RPMI8226 (cell line): ENCODE measurements around the gene OTUB2.

Source experiments
- DNase-seq: peaks from one replicate; pipeline ENCODE4 v3.0.0-alpha.2; 2015

OTUB2 gene

DNA sequence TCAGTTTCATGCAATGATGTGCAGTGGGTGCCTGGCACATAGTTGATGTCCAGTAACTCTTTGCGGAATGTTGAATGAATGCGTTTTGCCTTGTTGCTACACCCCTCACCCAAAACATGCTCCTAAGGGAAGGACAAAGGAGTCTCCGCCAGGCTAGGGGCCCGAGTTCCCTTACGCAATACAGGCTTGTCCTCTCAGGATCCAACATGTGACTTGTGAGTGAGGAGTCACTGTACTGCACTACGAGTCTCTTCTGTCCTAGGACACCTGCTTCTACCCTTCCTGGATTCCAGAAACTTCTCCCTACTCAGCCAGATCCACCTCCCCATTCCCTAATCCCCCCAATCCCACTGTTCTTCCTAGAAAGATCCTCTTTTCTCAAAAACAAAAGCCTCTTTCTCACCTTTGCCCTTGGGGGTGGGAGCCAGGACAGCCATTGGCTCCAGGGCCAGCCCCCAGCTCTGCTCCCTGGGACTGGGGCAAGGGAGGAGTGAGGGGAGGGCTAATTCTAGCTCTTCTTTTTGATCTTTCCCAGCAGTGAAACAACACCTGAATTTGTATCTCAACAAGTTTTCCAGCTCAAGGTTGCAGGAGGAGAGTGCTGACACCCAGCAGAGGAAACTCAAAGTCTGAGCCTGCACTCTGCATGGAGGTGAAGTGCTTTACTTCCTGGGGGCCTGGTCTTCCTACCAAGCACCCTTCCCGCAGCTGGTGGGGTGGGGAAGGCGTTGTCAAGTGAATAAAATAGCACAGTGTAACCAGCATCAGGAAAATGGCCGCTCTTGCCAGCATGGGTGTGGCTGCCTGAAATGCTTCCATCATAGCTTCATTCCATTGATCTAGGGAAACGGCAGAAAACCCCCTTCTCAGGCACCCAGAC, 3.4 kb upstream of the OTUB2 start:
- DNase-seq: no peak

DNA sequence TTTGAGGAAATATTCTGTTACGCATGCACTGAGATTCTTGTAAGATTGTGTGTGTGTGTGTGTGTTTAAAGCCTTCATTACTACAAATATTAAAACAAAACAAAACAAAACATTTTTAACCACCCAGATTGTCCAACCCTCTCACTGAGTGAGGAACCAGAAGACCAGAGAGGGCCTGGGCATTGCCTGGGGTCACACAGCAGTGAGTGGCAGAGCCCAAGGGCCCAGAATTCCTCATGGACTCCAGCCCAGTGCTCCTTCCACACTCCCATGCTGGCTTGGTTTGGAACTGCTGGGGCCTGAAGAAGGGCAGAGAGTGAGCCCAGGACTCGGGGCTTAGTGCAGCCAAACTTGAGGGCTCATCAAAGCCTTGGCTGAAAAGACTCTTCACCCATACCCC, 1.6 kb upstream of the OTUB2 start:
- no peak for DNase-seq

DNA sequence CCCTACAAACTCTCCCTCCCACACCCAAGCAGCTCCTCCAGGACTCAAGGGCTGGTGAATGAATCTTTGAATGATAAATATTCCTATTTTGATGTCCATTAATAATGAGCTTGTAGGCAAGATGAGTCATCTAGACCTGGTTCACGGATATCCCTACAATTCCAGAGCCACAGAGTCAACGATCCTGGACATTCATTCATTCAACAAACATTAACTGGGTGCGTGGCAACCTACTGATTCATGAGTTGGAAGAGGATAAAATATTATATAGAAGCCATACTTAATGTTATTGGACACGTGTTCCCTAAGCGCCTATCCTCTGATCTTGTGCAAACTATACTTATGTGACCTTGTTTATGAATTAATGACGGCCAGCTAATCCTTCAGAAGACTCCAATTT, 420 bp upstream of the OTUB2 start:
- DNase-seq: no peak

DNA sequence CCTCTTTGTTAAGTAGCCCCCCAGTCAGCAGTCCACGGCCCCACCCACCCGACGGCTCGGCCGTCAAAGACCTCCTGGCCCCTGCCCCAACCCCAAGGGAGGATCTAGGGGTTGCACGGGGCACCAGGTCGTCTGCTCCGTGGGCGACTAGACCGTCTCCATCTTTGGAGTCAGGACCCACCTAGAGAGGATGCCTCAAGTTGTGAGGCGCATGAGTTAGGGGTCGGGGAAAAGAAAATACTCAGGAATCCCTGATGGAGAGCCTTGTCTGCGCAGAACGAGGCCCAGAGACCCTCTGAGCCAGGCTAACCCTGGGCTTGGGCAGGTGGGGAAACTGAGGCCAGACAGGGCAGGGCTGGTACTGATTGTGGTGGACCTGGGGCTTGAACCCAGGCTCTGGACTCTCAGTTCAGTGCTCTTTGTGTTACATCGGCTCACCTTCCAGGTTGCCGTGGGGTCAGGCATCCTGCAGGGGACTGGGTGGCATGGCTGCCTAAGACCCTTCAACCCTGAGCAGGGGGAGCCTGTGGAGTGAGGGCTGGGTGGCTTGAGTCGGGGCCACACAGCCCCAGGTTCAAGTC, 839 bp downstream of the OTUB2 start:
- no peak for DNase-seq

DNA sequence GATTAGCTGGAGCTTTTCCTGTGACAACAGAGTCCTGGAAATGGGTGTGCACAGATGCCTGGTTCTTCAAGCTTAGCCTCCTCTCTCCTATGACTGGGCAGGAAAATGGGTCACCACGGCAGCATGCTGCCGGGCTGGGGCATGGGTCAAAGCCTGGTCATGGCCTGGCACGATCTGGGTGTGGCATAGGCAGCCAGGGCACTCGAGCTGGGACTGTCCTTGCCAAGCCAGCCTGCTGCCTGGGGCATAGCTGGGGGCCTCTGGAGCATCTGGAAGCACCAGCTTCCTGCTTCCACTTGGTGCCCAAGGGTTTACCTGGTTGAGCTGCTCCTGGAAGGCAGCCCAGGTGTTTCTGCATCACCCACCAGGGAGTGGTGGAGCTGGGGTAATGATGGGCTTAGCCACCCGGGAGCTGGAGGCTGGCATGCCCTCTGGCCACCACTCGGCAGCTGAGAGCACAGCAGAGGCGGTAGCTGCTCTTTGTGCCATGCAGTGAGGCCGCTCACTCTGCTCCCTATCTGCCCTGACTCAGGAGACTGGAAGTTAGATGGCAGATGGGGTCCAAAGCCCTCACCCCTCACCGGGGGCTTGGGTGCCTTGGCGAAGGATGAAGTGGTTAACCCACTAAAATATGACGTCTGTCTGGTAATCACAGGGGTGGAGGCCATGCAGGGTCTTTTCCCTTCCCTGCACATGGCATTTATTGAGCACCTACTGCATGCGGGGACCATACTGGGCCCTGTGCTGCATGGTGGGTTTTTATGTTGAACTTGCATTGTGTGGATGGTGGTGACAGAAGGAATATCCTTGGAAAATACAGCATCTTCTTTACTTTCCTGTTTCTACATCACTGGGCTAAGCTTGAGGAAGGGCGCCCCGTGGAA, 1.7 kb downstream of the OTUB2 start:
- no peak for DNase-seq

DNA sequence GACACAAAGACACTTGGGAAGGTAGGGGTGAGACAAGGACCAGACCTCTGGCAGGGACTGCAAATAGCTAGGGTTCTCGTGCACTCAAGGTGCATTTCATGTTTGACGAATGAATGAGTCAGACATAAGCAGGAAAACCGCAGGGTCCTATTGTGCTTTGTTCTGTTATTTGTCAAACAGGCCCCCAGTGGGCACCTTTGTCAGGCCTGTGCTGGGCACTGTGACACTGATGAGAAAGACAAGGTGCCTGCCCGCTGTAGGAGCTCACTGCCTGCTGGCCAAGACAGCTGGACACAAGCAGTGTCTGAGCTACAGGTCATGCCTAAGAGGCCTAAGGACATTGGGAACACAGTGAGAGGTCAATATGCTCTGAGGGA, 2.3 kb downstream of the OTUB2 start:
- DNase-seq: no peak

DNA sequence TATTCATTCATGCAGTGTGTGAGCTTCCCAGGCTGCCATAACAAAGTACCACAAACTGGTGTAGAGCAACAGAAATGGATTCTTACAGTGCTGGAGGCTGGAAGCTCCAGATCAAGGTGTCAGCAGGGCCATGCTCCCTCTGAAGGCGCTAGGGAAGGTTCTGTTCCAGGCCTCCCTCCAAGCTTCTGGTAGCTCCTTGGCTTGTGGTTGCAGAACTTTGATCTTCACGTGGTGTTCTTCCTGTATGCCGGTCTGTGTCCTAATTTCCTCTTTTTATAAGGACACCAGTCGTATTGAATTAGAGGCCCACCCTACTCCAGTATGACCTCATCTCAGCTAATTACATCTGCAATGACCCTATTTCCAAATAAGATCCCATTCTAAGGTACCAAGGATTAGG, 3.1 kb downstream of the OTUB2 start:
- DNase-seq: no peak

DNA sequence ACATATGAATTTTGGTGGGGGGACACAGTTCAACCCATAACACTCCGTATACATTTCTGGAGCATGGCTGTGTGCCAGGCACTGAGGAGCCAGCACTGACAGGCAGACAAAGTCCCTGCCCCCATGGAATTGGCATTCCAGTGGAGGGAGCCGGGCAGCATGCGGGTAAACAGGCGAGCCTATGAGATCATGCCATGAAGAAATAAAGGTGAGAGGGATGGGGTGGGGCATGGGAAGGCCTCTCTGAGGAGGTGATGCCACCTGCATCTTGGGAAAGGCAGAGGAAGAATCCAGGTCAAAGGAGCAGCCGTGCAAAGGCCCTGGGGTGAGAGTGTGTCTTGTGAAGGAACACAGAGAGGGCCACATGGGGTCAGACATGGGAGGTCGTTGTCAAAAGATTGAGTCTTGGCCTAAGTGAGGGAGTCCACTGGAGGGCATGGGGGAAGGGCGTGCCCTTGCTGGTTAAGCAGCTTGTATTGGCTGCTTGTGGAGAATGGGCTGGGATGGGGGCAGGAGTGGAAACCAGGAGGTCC, 3.6 kb downstream of the OTUB2 start:
- no peak for DNase-seq

DNA sequence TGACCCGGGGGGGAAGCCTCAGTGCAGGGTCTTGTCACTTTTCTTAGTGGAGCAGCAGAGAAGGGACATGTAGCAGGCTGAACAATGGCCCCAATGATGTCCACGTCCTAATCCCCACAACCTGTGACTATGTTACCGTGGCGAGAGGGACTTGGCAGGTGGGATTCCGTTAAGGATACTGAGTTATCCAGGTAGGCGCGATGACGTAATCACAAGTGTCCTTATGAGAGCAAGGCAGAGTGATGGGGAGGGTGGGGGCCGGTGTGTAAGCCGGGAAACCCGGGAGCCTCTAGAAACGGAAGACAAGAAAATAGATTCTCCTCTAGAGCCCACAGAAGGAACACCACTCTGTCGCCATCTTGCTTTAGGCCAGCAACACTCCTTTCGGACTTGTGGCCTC, 4.4 kb downstream of the OTUB2 start:
- DNase-seq: no peak

DNA sequence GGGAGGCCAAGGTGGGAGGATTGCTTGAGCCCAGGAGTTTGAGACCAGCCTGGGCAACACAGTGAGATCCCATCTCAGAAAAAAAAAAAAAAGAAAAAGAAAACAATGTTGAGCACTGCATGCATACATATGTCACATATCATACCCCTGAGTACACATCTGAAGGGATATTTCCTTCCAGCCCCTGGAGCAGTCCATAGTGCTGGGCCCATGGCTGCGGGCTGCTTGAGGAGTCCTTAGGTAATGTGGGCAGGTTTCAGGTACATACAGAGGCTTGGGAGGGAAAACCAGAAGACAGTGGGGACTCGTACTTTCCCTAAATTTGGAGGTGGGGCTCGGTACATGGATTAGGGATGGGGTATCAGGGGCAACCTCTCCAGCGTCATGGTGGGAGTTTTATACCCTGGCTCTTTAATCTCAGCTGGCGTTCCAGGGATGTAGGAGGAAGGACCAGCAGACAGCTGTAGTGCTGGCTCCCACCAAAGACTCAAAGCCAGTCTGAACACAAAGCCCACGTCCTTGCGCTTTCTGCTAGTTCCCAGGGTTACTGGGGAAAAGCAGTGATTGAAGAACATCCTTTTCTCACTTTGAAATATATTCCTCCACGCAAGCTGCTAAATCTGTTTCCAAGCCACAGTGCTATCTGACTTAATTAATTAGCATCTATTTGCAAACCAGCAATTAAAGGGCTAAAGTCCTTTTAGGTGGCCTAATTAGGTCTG, 5.2 kb downstream of the OTUB2 start:
- DNase-seq: no peak

DNA sequence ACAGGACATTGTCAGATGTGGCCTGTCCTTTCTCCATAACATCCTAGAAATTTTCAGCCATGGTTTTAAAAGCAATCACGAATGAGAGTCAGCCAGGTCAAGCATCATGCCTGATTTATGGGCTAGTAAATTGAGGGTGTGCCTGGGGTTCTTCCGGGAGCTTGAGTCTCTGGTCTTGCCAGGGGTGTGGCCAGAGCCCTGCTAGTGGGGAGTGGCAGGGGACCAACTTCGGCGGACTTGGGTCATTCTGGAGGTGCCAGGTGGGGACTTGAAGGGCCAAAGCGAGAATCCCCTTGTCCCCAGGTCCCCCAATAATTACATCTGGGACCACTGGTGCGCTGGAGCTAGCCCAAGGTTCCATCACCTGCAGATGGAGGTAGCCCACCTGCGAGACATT, 5.7 kb downstream of the OTUB2 start:
- no peak for DNase-seq

DNA sequence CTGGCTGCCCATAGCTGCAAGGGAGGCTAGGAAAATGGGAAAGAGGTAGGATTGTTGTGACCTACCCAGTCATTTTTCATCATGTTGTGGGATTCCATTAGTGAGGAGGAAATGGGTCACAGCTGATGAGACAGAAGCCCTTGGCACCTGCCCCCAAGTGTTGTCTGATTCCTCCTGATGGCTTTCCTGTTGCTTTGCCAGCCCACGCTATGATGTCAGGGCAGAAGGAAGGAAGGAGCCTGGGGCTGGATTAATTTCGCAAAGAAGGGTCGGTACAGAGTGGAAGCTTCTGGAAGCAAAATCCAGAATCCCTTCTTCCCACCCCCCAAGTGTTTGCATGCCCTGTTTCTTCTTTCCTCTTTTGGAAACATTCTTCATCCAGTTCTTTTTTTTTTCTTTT, 8.7 kb downstream of the OTUB2 start:
- DNase-seq: no peak

DNA sequence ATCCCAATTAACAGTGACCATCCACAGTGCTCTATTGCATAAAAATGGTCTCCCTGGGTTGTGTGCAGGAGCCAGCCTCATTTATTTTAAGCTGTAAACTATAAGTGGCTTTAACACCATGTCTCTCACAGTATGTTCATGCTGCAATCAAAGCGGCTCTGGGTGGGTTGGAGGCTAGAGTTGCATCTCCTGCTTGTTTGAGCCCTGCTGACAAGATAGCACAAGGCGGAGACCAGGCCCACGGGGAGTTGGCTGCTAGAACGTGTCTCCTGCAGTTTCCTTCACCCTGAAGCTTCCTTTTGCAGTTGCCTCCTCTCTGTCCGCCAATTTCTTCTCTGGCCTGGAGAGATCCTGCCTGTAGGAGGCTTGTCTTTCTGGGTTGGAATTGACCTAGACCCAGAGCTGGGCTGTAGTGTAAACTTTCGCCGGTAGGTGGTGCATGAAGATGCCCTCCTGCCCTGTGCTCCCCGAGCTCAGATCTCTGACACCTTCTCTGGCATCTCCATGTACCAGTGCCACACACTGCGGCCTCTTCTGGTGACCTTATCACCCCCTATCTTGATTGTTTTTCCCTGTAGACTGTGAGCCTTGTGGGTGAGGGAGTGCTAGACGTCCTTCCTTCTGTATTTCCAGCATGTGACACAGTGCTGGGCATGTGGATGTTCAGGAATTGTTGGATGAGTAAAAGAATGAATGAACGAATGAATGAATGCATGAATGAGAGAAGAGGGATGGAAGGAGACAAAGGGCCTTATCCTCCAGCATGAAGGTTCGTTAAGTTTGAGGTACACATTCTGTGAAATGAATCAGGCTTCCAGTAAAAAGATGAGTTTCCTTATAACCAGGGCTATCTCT, 10.4 kb downstream of the OTUB2 start:
- DNase-seq: peak; percentile 82

DNA sequence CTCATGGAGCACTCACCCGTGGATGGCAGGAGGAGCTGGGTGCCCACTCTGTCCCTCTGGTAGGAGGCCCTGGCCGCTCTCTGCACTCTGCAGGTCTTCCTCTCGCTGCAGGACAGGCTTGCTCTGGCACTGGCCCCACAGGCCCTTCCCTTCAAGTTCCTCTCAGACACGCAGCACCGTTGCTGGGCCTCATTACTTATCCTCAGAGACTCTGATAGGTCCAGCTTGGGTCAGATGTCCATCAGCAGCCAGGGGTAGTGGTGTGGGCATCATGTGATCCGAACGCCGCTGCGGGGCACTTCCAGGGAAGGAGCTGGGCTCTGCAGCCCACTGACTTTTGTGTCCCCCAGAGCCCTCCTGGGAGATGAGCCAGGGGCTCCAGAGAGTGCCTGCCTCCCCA, 11.8 kb downstream of the OTUB2 start:
- DNase-seq: no peak

DNA sequence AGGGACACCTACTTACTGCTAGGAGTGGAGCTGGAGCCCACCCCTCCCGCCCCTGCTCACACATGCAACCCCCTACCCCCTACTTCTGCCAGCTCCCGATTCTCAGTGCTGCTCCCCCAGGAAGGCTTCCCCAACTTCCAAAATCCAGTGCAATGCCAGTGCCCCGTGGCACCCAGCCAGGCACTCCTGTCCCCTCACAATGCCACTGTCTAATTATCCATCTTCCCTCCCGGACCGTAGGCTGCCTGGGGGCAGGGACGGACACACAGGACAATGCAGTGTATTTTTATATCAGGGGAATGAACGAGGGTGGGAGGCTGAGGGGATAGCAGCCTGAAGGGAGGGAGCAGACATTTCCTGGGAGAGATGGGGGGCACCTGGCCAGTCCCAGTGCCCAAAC, 12.4 kb downstream of the OTUB2 start:
- no peak for DNase-seq

DNA sequence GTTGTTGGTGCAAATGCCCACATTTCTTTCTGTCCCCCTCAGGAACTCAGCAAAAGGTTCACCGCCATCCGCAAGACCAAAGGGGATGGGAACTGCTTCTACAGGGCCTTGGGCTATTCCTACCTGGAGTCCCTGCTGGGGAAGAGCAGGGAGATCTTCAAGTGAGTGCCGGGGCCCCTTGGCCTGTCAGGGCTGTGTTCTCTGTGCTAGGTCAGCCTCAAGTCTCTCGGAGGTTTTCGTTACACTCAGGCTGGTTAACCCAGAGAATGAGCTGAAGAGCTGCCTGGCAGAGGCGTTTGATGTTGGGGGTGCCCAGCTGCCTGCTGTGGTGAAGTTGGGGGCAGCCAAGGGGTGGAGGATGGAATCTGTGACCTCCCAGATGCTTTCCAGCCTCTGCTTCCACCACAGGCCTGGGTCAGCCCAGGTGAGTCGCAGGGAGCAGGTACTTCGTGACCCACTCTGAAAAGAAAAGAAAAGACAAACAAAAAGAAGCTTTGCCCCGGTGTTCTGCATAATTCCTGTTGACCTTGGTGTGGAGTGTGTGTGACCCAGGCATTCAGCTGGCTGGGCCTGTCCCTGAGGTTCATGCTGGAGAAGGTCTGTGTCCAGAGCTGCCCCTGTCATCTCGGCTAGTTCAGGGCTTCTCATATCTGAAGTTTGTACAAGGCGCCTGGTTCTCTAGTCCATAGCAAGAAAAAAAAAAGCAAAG, 12.9 kb downstream of the OTUB2 start:
- DNase-seq: no peak

DNA sequence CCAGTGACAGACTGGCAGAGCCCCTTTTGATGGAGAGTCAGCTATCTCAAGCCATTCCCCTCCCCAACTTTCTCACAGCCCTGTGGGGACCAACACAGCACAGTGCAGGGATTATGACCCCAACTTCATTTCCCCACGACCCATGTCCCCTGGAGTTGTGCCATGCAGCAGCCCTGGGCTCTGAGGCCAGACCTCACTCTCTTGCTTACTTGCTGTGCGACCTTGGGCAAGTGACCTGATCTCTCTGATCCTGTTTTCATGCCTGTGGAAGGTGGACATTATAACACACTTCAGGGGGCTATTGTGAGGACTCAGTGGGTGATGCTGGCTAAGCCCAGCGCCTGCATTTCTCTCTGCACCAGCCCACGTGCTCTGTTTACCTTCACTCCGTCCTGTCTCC, 14.1 kb downstream of the OTUB2 start:
- DNase-seq: no peak

DNA sequence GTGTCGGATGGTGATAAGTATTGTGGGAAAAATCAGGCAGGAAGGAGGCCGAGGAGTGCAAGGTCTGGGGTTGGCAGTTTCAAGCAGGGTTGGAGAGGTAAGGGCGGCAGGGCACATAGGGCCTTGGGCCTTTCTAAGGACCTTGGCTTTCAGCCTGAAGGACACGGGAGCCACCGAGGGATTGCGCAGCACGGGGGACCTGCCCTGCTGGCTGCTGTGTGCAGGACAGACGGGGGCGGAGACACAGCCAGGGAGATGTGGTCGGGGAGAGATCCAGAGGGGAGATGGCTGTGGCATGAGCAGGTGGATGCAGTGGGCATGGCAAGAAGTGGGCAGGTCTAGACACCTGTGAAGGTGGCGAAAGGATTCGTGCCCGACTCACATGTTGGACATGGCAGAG, 14.7 kb downstream of the OTUB2 start:
- DNase-seq: no peak

DNA sequence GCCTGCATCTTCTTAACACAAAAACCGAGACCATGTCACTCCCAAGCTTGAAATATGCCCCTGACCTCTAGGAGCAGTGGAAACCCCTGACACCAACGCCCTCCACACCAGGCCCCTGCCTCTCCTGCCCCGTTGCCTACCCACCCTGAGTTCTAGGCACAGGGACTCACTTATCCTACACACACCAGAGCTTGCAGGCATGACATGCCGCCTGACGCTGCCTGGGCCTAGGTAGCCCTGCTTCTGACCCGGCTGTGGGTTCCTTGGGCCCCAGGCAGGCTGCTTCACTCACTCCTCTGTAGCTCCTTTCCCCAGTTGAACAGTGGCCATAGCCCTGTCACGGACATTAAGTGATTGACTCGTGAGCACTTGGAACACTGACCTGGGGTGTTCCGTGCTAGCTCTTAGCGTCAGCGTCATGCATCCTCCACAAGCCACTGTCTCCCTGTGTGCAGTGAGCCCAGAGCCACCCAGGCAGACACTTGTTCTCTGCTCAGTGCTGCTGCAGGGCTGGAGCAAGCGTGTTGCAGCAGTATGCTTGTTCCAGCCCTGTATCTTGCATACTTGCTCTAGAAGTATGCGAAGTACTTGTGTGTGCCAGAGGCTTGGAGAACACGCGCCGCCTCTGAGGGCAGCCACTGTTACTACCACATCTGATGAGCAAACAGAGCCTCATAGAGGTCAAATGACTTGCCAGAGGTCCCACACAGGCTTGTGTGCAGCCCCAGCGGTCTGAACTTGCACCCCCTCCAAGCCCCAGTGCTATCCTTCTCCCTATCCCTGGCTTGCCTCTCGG, 15.6 kb downstream of the OTUB2 start:
- DNase-seq: no peak

DNA sequence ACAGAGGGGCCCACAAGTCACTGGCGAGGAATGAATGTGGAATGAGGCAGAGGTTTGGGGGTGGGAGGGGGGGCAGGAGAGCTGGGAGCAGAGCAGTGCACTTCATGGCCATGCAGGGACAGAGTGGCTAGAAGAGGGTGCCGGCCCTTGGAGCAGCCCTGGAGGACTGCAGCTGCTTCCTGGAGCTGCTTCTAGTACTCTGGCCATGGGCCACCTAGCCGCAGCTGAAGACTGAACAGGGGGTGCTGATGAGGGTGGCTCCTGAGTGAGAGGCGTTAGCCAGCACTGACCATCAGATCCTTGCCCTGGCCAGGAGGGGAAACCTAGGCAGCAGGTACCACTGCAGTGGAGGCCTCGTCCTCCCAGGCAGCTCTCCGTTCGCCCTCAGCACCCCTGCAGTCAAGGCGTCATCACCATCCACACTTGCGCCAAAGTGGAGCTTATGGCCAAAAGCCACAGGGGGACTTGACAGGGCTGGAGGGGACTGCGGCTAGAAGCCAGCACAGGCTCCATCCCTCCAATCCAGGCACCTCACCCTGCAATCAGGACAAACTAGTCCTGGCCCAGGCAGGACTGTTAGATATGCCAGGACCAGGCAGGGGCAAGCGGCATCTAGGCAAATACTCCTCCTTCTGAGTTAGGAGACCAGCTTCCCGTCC, 16.4 kb downstream of the OTUB2 start:
- DNase-seq: no peak
